Forelimb muscle (tissue), 1 donor: Measurements from ENCODE around the gene MIAT. TPM values are rescaled to one million over a fixed set of nuclear protein-coding genes. Genes with fewer than 3 reads are reported as not detected.

Source experiments
- polyA plus RNA-seq: library from polyadenylated mRNA; unstranded; fragments of 120-200 nt; gene quantifications from one replicate; pipeline ENCODE4 v1.2.1, GENCODE V29; 2013; ENCODE audit not compliant: insufficient read length

Gene MIAT
- polyA plus RNA-seq, 1 donor = 0.33 TPM

Other genes starting within 250 kb of the MIAT start
- gene ASPHD2, start 228.3 kb upstream of the MIAT start, polyA plus RNA-seq = 1.0 TPM
- 14.0 TPM for gene HPS4, start 173.8 kb upstream of the MIAT start, polyA plus RNA-seq
- gene SRRD, start 173.7 kb upstream of the MIAT start, polyA plus RNA-seq = 24.1 TPM
- gene TFIP11, start 145.1 kb upstream of the MIAT start, polyA plus RNA-seq = 20.4 TPM
- 6.7 TPM for gene TPST2, start 67.5 kb upstream of the MIAT start, polyA plus RNA-seq
- 0.71 TPM for gene CRYBB1, start 39.6 kb upstream of the MIAT start, polyA plus RNA-seq
- gene CRYBA4, start 35.6 kb upstream of the MIAT start, polyA plus RNA-seq = not detected